GM19467 (cell line): Measurements from ENCODE around the gene RAPGEF5.

Experiments used
- ATAC-seq: cut with Tn5 transposase; IDR thresholded peaks from one replicate; pipeline ENCODE4 v1.9.1; 2021; ENCODE audit warnings: mild to moderate bottlenecking, moderate library complexity; ENCODE audit not compliant: unreplicated experiment

The RAPGEF5 gene

DNA sequence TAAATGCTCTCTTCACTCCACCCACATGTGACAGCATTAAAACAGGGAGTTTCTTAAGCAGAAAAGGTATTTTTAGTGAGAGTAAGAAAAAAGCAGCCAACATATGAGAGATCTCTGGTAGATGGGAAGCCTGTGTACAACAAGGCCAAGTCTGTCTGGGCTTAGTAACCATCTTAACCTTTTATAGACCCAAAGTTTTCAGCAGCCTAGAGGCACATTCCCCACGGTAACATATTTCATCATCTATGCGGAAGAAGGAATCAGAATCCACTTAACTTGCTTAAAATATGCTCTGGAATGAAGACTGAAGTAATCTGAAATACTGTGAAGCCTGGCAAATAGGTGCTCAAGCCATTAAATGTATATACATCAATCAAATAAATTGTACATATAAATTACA, 127.8 kb downstream of the RAPGEF5 start:
- ATAC-seq: no peak

DNA sequence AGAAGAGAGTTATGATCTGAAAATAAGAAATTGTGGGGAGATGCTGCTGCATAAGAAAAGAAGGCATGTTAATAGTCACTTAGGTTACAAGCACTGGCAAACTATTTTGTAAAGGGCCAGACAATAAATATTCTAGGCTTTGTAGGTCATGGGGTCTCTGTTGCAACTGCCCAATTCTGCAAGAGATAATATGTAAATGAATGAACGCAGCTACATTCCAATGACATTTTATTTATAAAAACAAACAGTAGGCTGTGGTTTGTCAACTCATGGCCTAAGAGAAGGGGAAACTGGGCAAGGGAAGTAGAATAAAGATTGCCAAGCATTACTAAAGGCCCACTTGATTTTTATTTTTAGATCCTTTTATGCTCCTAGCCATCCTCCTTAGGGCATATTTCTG, 133.1 kb downstream of the RAPGEF5 start:
- ATAC-seq: no peak

DNA sequence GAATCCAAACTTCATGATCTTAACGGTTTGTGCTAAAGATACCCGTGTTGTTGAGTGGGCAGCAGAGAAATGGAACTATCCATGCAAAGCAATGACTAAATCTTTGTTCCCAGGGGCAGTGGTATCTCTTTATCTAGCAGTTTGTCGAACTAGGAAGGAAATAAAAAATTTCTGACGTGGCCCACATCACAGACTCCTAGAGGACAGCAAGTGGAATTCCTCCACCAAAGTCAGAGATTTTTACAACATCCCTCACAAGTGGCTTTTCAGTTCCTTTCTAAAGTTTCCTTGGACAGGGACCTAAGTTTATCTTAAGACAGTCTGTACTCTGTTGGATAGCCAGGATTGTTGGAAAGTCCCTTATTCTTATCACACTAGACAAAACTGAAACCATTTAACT, 136.0 kb downstream of the RAPGEF5 start:
- no peak for ATAC-seq

DNA sequence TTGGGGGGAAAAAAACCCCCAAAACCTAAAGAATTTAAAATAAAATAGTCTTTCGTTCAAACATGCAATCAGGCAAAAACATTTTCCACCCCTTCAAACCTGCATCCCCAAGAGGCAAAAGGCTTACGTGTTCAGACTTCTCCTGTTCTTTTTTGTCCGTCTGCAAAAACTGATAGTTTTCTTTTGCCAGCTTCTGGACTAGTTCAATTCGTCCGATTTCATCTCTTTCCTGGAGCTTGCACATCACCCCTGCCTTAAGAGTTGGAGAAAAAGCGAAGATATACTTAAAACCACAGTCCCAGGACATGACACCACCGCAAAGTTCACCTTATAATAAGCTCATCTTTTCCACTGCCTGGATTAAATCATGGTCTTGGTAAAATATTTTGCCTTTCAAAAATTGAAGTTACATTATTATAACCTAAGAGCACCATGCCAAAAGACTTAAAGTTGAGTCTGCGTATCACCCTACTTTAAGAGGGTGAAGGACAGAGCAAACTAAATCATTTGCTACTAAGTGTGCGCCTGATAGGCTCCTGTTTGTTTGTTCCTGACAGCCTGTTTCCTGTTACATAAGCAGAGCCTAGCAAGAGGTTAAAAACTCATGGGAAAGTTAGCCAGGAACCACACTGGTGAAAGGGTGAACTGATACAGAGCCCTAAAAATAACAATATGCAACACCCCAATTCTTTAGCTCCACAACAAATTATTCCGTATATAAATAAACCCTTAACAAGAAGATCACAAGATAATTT, 137.0 kb downstream of the RAPGEF5 start:
- no peak for ATAC-seq

DNA sequence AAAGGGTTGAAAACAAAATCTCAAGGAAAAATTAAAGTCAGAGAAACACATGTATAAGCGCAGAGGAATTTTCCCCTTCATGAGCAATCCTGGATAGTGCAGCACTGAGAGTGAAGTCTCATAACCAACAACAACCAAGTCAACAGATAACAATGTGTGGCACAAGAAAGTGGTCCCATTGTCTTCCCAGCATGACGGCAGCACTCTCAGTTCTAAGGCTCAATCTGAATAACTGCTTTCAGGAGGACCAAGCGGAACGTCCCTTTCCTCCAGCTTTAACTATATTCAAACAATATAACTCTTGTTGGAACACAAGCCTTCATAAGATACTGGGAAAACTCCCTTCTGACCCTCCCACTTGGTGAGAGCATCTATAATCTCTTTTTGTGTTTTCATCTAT, 137.9 kb downstream of the RAPGEF5 start:
- ATAC-seq: no peak

DNA sequence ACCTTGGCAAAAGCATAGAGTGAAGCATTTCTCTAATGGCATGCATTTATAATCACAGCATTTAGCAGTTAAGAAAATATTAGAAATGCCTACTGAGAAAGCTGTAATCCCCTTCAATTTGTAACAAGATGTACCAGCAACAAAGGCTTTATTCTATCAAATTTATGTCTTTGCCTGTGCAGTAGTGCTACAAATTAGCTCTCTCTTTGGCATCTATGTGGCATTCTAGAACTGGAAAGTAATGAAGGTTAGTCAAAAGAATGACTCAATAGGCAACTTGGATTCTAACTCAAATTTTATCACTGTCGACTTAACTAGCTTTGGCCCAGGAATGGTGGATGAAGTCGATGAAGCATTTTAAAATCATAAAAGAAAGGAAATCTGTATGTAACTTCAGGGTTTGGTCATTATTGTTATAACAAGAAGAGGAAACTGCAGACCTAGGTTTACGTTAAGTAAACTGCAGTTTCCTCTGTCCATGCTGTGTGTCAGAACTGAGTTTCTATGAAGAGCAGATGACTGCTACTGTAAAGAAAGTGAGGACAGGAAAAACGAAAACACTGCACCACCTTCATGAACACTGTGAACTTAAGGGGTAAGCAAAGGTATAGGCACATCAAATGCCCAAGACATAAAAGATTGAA, 140.0 kb downstream of the RAPGEF5 start:
- no peak for ATAC-seq

DNA sequence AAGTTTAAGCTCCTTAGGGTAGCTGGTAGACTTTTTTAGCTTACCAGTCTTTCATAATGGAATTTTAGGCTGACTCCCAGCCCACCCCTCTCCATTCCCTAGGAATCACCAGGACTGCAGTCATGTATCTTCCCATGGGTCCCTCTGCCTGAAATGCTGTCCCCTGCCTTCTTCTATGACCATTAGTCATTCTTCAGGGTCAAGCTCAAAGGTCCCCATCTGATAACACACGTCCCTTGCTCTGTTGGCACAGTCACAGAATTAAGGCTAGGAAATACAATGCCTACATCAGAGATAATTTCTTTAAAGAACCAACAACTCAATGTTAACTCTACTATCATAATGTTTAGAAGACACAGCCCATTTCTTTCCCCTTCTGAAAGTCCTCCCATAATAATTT, 140.6 kb downstream of the RAPGEF5 start:
- no peak for ATAC-seq

DNA sequence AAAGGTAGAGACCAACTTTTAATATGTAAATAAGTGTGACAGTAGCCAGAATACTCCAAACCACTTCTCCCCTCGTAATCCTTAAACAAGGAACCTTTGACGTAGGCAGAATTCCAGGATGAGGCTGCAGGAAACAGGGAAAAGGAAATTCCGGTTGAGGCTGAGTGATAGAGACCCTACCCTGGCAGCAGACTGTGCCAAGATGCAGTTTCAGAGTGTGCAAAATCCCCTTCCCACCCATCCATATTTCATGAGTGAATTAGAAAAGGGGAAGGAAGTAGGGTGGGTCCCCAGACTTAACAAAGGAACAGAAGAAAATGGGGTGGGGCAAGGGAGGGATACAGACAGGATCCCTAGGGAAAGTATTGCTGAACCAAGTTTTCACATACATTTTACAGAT, 143.0 kb downstream of the RAPGEF5 start:
- ATAC-seq: no peak

DNA sequence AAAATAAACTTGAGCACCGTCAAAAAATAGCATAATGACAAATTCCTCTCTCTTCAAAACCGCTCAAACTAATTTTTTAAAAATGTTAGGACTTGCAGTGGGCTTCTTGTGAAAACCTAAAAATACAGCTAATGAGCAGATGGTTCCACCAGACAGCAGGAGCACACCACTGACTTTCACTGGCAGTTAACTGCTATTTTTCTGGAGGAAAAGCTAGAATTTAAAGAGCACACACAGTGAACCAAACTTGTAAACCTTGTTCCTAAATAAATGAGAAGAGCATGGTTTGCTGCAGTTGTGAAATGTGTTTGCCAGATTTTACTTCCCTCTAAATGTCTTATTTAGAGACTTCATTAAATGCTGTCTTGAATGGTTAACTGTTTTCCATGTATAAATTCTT, 143.9 kb downstream of the RAPGEF5 start:
- ATAC-seq: no peak

DNA sequence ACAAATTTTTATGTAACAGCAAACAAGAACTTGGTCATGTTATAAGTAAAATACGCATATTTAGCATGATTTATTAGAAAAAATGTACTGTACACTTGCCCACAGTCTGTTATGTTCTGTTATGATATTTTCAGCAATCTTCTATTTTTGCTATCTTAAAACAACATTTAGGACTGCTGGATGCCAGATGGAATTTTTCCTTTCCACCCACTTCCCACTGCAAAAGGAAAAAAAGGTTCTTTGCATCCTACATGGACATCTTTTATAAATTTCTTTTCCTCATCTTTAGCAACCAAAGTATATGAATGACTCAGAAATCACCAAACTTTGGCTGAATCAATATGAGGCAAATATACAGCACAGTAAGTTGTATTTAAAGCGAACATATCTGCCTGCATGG, 146.0 kb downstream of the RAPGEF5 start:
- ATAC-seq: no peak

DNA sequence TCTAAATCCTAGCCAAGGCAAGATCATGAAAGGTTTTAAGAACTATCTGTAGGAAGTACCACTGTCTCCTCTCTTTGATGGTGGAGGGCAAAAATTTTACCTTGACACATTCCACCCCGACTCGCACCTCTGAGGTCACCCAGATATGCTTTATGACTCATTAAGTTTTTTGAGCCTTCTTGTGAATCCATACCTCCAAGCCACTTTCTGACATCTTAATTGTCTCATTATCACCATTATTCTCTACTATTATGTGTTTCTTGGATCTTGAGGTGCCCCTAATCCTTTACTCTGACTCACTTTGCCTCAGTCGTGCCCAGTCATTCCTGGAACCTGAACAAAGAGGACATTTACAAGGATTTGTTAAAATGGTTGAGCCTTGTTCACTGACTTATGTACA, 146.6 kb downstream of the RAPGEF5 start:
- ATAC-seq: no peak

DNA sequence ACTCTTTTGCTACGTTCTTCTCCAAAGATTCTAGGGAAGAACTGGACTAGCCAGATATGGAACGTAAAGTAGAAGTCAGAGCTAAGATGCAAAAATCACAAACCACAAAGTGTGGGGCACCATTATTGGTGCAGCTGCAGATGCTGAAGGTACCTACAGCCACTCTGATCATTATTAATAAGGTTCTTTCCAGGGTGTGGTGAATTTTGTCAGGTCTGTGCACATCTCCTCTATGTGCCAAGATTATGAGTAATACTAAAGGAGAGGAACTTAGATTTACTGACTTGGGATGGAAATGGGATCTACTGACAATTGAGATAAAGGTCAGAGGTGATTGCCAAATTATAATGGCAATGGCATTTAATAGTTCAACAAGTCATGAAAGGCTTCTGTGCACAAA, 148.2 kb downstream of the RAPGEF5 start:
- no peak for ATAC-seq

DNA sequence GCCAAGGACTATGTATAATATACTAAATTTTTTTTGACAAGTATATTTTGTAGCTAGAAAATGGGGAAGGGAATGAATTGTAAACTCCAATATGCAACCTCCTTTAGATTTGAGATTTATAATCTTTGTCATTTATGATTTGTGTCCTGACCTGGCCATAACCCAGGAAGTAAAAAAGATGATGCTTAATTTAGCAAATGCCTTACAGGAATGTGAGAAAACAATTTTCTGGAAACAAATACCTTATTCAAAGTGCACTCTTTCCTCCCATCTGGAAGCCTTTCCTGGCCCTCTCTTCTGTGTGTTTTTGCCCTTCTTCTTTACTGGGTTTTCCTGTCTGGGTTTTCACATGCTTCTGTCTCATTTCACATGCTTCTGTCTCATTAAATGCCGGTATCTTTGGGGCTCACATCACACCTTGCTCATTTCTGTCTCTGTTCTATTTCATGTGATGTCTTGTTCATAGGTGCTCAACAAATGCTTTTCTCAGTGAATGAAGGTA, 149.2 kb downstream of the RAPGEF5 start:
- ATAC-seq: no peak

DNA sequence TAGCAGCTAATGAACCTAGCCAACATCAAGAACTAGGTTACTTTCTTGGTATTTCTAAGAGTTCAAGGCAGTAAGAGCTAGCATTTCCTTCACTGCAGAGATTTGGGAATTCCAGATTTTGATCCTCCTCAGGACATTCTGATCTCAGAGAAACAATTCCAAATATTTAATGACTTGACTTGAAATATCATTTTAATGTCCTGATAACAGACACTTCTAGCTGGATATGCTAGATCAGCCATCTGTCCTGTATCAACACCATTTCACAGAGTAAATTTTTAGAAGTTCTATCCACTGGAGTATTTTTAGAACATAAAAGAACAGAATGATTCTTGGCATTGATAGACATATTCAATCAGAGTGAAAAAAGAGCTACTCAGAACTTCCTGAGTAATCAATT, 151.3 kb downstream of the RAPGEF5 start:
- ATAC-seq: no peak

DNA sequence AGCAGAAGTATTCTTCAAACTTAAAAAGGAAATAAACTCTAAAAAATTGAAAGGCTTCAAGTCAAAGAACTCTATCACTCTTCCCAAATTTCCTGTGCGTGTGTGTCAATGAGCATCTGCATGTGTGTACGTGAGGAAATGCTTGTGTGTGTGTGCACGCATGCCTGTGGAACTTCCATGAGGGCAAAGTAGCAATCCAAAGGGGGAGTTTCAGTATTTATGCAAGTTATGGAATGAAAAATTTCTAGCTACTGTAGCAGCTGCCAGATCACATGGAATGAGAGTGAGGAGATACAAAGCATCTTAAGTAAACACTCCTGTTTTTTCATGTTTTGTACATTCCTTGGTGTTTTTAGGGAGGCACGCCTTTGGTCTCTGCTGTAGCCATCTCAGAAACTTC, 152.6 kb downstream of the RAPGEF5 start:
- no peak for ATAC-seq

DNA sequence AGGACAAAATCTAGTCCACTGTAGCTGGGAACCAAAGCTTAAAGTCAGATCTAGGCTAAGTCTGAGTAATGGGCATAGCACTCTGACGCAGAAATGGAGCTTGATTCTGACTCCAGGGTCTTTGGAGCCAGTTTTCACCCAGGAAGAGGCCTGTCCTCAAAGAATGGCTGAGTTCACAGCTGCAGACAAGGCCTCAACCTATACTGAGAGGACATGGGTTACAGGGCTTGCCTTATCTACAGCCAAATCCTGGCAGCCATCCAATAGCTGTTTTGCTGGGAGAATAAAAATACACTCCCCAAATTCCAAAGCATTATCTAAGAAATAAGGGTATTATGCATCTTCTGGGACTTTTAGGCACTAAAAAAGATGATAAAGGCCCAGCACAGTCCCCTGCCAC, 154.8 kb downstream of the RAPGEF5 start:
- ATAC-seq: no peak

DNA sequence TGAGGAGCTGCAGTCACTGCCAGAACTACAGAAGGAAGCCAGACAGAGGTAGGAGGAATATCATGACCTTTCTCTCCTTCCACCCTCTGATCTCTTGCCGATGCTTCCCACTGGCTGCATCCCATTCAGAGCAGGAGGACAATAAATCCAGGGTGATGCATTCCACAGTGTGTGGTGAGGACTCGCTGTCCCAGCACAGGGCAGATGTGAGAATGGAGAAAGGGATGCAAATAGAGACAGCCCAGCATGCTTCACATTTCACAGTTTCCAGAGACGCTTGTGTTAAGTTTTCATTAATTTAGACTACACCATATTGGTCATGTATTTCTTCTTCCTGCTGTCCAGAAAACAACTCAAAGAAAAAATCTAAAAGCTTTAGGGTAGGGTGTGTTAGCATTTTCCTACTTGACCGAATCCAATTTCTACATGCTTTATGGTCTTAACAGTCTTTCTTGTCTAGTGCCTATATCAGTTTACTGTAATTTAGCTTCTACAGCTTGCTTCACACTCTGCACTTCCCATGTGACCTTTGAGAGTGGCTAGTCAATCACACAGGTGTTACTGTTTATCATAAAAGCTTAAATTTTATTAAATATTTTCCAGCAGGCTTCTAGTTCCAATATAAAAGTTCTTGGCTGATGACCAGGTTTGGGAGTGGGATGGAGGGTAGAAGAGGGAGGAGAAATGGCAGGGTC, 155.6 kb downstream of the RAPGEF5 start:
- ATAC-seq: no peak

DNA sequence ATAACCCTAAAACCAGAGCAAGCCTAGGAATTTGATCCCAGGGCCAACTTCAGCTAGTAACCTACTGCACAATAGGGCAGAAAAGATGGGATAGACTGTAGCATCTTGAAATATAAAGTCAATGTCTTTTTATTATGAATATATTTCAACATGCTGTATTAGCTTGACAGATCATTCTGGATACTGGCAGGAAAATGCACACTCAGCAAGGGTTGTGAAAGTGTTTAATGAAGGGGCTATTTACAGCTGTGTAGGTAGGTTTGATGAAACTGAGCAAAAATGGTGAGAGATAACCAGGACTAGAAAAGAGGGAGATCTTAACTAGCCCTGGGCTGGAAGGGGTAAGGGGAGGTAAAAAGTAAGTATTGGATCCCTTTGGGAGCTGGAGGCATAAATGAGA, 156.2 kb downstream of the RAPGEF5 start:
- ATAC-seq: no peak

DNA sequence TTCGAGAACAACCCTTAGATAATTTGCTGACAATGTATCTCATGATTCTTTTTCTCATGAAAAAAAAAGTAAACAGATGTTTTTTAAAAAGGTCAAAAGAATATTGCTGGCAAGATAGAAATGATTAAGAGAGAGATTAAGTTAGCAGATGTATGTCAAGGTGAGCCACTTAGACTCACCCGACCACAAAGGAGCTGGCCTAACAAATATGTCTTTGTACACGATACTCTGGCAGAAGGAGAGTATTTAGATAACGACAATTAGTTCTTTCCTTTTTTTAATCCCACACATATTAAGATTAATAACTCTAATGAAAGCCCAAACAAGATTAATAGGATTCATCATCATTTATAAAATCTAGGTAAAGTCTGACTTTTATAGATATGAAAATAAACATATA, 156.7 kb downstream of the RAPGEF5 start:
- no peak for ATAC-seq

DNA sequence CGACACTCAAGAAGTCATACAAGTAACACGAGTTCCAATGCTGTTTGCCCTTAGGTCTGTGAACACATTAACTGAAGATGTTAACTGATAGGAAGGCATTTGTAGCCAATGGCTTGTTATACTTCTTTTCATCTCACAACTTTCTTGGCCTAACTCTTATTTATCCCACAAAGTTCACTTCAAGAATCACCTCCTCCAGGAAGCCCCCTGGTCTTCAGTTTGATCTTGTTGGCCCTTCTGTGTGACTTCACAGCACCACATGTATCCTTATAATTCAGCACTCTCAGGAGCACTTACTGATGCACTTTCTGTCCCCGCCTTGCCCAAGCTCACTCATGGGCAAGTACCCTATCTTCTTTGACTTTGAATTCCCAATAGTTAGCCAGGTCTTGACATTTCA, 159.6 kb downstream of the RAPGEF5 start:
- ATAC-seq: no peak

DNA sequence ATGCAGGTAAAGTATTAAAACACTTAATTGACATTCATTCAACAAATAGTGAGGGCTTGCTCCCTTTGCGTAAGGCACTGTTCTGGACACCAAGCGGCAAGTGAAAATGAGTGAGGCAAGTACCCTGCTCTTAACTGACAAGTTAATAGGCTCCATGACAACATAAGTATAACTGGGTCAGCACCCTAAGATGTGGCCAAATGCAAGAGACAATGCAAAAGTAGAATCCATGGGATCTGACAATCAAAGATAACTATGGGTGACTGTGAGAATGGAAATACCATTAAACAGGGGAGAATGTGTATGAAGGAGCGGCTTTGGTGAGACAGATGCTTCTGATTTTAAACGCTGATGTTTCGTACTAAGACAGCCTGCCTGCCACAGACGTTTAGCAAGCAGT, 160.5 kb downstream of the RAPGEF5 start:
- ATAC-seq: no peak
